Measurements from ENCODE around the gene AGPAT2.

Gene AGPAT2

GRCh38 chr9:136662656-136663581 lies 24.3 kb downstream of the AGPAT2 start, which contains the start of gene EGFL7:
EGFL7 (plus strand) TSS chr9:136662916; CDS start chr9:136668283, 5,367 bp downstream.
- H2BK5ac ChIP-seq (ENCODE audit: low read depth, low read length, poor library complexity): no peak within 1 kb of the TSS
- no peak within 1 kb of the TSS for H3K14ac ChIP-seq (ENCODE audit: low read length)
- H3K79me2 ChIP-seq (ENCODE audit: control insufficient read depth, insufficient read depth, low read length, poor library complexity): no peaks in the 10 kb centered on the region
- H3K23ac ChIP-seq (ENCODE audit: low read length): no peak within 1 kb of the TSS
- no peak within 1 kb of the TSS for H4K8ac ChIP-seq (ENCODE audit: low read depth, low read length)
- no CpG with 5 or more reads among the region's 38 CpGs for WGBS (ENCODE audit: extremely low coverage, insufficient coverage, insufficient read length)
- H3K27me3 ChIP-seq (ENCODE audit: insufficient read depth, low read length): peaks cover 5% of the 10 kb centered on the region
- H3K36me3 ChIP-seq (ENCODE audit: control insufficient read depth in 1 of 2, insufficient read depth in 2 of 2, low read length in 2 of 2): no peaks in the 10 kb centered on the region
- no peak within 1 kb of the TSS for H3K18ac ChIP-seq (ENCODE audit: low read length)
- no peak for DNase-seq
- H3K79me1 ChIP-seq (ENCODE audit: low read length): peaks cover 3% of the 10 kb centered on the region
- H3K9me3 ChIP-seq (ENCODE audit: insufficient read depth, low read depth, low read length): peaks cover 2% of the 10 kb centered on the region
- no peak within 1 kb of the TSS for H3K9ac ChIP-seq (ENCODE audit: low read length)
- H2AK5ac ChIP-seq (ENCODE audit: low read length): no peak within 1 kb of the TSS
- peaks cover 3 to 5% of the 10 kb centered on the region in 2 experiments for H3K4me1 ChIP-seq (ENCODE audit: control insufficient read depth in 1 of 2, insufficient read depth in 2 of 2, low read length in 2 of 2)
- H3K4ac ChIP-seq (ENCODE audit: low read depth, low read length): no peak within 1 kb of the TSS
- no peak within 1 kb of the TSS for H3K4me2 ChIP-seq (ENCODE audit: low read length)
- H3K4me3 ChIP-seq (ENCODE audit: low read depth, low read length): peak within 1 kb of the TSS; percentile 7
- no peak within 1 kb of the TSS for H2BK12ac ChIP-seq (ENCODE audit: low read length)
- no peak within 1 kb of the TSS for H4K12ac ChIP-seq (ENCODE audit: low read depth, low read length)
- H3K27ac ChIP-seq (ENCODE audit: low read depth, low read length): no peak within 1 kb of the TSS
- H2AFZ ChIP-seq (ENCODE audit: insufficient read depth, low read length, poor library complexity): no peak within 1 kb of the TSS
- H4K91ac ChIP-seq (ENCODE audit: low read depth, low read length): peak within 1 kb of the TSS; percentile 23
- no peak within 1 kb of the TSS for H2BK120ac ChIP-seq (ENCODE audit: insufficient read depth, low read length, poor library complexity)

DNA sequence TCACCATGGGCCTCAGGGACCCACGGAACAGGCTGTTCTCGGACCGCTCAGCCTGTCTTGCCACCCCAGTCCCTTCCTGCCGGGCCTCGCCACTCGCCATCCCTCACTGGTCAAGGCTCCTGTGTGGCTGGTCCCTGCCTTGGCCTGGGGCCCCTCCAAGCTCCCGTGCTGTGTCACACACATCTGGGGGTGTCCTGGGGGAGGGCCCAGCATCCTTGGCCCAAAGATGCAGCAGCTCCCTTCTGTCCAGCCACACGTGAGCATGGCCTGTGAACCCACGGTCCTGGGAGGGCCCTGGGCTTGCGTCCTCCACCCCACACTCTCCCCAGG lies 25.0 kb downstream of the AGPAT2 start:
- no peak overlapping the region for H2AFZ ChIP-seq (ENCODE audit: insufficient read depth, low read length, poor library complexity)
- H3K18ac ChIP-seq (ENCODE audit: low read length): no peak overlapping the region
- H3K27ac ChIP-seq (ENCODE audit: low read depth, low read length): no peak overlapping the region
- H3K79me1 ChIP-seq (ENCODE audit: low read length): peaks cover 3% of the 10 kb centered on the region
- H2BK12ac ChIP-seq (ENCODE audit: low read length): no peak overlapping the region
- peaks cover 2% of the 10 kb centered on the region for H3K9me3 ChIP-seq (ENCODE audit: insufficient read depth, low read depth, low read length)
- H2AK5ac ChIP-seq (ENCODE audit: low read length): no peak overlapping the region
- H4K91ac ChIP-seq (ENCODE audit: low read depth, low read length): no peak overlapping the region
- H2BK5ac ChIP-seq (ENCODE audit: low read depth, low read length, poor library complexity): no peak overlapping the region
- no peak for DNase-seq
- no peak overlapping the region for H3K4me2 ChIP-seq (ENCODE audit: low read length)
- WGBS (ENCODE audit: extremely low coverage, insufficient coverage, insufficient read length): no CpG with 5 or more reads among the region's 10 CpGs
- H4K12ac ChIP-seq (ENCODE audit: low read depth, low read length): no peak overlapping the region
- H3K4me1 ChIP-seq (ENCODE audit: control insufficient read depth in 1 of 2, insufficient read depth in 2 of 2, low read length in 2 of 2): peaks cover 3 to 5% of the 10 kb centered on the region in 2 experiments
- H2BK120ac ChIP-seq (ENCODE audit: insufficient read depth, low read length, poor library complexity): no peak overlapping the region
- H3K9ac ChIP-seq (ENCODE audit: low read length): no peak overlapping the region
- no peaks in the 10 kb centered on the region for H3K36me3 ChIP-seq (ENCODE audit: control insufficient read depth in 1 of 2, insufficient read depth in 2 of 2, low read length in 2 of 2)
- peaks cover 5% of the 10 kb centered on the region for H3K27me3 ChIP-seq (ENCODE audit: insufficient read depth, low read length)
- no peak overlapping the region for H3K4ac ChIP-seq (ENCODE audit: low read depth, low read length)
- no peak overlapping the region for H3K23ac ChIP-seq (ENCODE audit: low read length)
- H3K79me2 ChIP-seq (ENCODE audit: control insufficient read depth, insufficient read depth, low read length, poor library complexity): no peaks in the 10 kb centered on the region
- no peak overlapping the region for H3K14ac ChIP-seq (ENCODE audit: low read length)
- H3K4me3 ChIP-seq (ENCODE audit: low read depth, low read length): peak overlapping the region; percentile 7
- no peak overlapping the region for H4K8ac ChIP-seq (ENCODE audit: low read depth, low read length)

- H4K91ac ChIP-seq (ENCODE audit: low read depth, low read length): no peak overlapping the region
- no peak overlapping the region for H3K9ac ChIP-seq (ENCODE audit: low read length)
- H3K14ac ChIP-seq (ENCODE audit: low read length): no peak overlapping the region
- no peak overlapping the region for H3K23ac ChIP-seq (ENCODE audit: low read length)
- H3K4ac ChIP-seq (ENCODE audit: low read depth, low read length): no peak overlapping the region
- H3K4me1 ChIP-seq (ENCODE audit: control insufficient read depth in 1 of 2, insufficient read depth in 2 of 2, low read length in 2 of 2): peaks cover 3 to 5% of the 10 kb centered on the region in 2 experiments
- no peak overlapping the region for H3K4me2 ChIP-seq (ENCODE audit: low read length)
- H3K79me1 ChIP-seq (ENCODE audit: low read length): peaks cover 3% of the 10 kb centered on the region
- no peak overlapping the region for H2AK5ac ChIP-seq (ENCODE audit: low read length)
- H3K36me3 ChIP-seq (ENCODE audit: control insufficient read depth in 1 of 2, insufficient read depth in 2 of 2, low read length in 2 of 2): no peaks in the 10 kb centered on the region
- no peaks in the 10 kb centered on the region for H3K79me2 ChIP-seq (ENCODE audit: control insufficient read depth, insufficient read depth, low read length, poor library complexity)
- no peak overlapping the region for H3K27ac ChIP-seq (ENCODE audit: low read depth, low read length)
- no peak for DNase-seq
- no peak overlapping the region for H2BK12ac ChIP-seq (ENCODE audit: low read length)
- H4K8ac ChIP-seq (ENCODE audit: low read depth, low read length): no peak overlapping the region
- H2AFZ ChIP-seq (ENCODE audit: insufficient read depth, low read length, poor library complexity): no peak overlapping the region
- peaks cover 2% of the 10 kb centered on the region for H3K9me3 ChIP-seq (ENCODE audit: insufficient read depth, low read depth, low read length)
- H2BK120ac ChIP-seq (ENCODE audit: insufficient read depth, low read length, poor library complexity): no peak overlapping the region
- no peak overlapping the region for H4K12ac ChIP-seq (ENCODE audit: low read depth, low read length)
- H2BK5ac ChIP-seq (ENCODE audit: low read depth, low read length, poor library complexity): no peak overlapping the region
- H3K27me3 ChIP-seq (ENCODE audit: insufficient read depth, low read length): peaks cover 5% of the 10 kb centered on the region
- H3K4me3 ChIP-seq (ENCODE audit: low read depth, low read length): peak overlapping the region; percentile 7
- WGBS (ENCODE audit: extremely low coverage, insufficient coverage, insufficient read length): no CpG with 5 or more reads among the region's 22 CpGs
- no peak overlapping the region for H3K18ac ChIP-seq (ENCODE audit: low read length)
Observed at GRCh38 chr9:136661641-136662325, 25.5 kb downstream of the AGPAT2 start.

GRCh38 chr9:136660971-136661550 lies 26.2 kb downstream of the AGPAT2 start:
- H3K27ac ChIP-seq (ENCODE audit: low read depth, low read length): no peak overlapping the region
- H4K8ac ChIP-seq (ENCODE audit: low read depth, low read length): no peak overlapping the region
- no peak overlapping the region for H3K4ac ChIP-seq (ENCODE audit: low read depth, low read length)
- H3K14ac ChIP-seq (ENCODE audit: low read length): no peak overlapping the region
- no peak overlapping the region for H2BK120ac ChIP-seq (ENCODE audit: insufficient read depth, low read length, poor library complexity)
- H2BK12ac ChIP-seq (ENCODE audit: low read length): no peak overlapping the region
- WGBS (ENCODE audit: extremely low coverage, insufficient coverage, insufficient read length): no CpG with 5 or more reads among the region's 13 CpGs
- H4K12ac ChIP-seq (ENCODE audit: low read depth, low read length): no peak overlapping the region
- H3K18ac ChIP-seq (ENCODE audit: low read length): no peak overlapping the region
- H3K36me3 ChIP-seq (ENCODE audit: control insufficient read depth in 1 of 2, insufficient read depth in 2 of 2, low read length in 2 of 2): no peaks in the 10 kb centered on the region
- H3K4me1 ChIP-seq (ENCODE audit: control insufficient read depth in 1 of 2, insufficient read depth in 2 of 2, low read length in 2 of 2): peaks cover 4 to 5% of the 10 kb centered on the region in 2 experiments
- H3K9ac ChIP-seq (ENCODE audit: low read length): no peak overlapping the region
- H3K4me3 ChIP-seq (ENCODE audit: low read depth, low read length): no peak overlapping the region
- peaks cover 3% of the 10 kb centered on the region for H3K79me1 ChIP-seq (ENCODE audit: low read length)
- no peak overlapping the region for H4K91ac ChIP-seq (ENCODE audit: low read depth, low read length)
- no peak overlapping the region for H2AK5ac ChIP-seq (ENCODE audit: low read length)
- peaks cover 5% of the 10 kb centered on the region for H3K27me3 ChIP-seq (ENCODE audit: insufficient read depth, low read length)
- H2AFZ ChIP-seq (ENCODE audit: insufficient read depth, low read length, poor library complexity): no peak overlapping the region
- no peak overlapping the region for H2BK5ac ChIP-seq (ENCODE audit: low read depth, low read length, poor library complexity)
- H3K4me2 ChIP-seq (ENCODE audit: low read length): no peak overlapping the region
- no peak for DNase-seq
- H3K23ac ChIP-seq (ENCODE audit: low read length): no peak overlapping the region
- peaks cover 2% of the 10 kb centered on the region for H3K9me3 ChIP-seq (ENCODE audit: insufficient read depth, low read depth, low read length)
- no peaks in the 10 kb centered on the region for H3K79me2 ChIP-seq (ENCODE audit: control insufficient read depth, insufficient read depth, low read length, poor library complexity)
